Left lung (tissue), 10 donors: Measurements from ENCODE around the gene CIB1. TPM values are rescaled to one million over a fixed set of nuclear protein-coding genes. Genes with fewer than 3 reads are reported as not detected.

Source experiments
- ATAC-seq: fragments of 200-7000 bp; cut with Tn5 transposase; one replicate; pipeline ENCODE4 v1.9.1; 2020; ENCODE audit warnings: moderate library complexity
- DNase-seq, 4 donors: peaks; one replicate each; pipeline ENCODE4 v3.0.0-alpha.2; 2013 to 2020
- H3K27ac ChIP-seq, 2 donors: fragments of 200-600 bp; sonication (generic) in 1 of 2; one replicate each; pipeline versions ENCODE4 v1.5.0 to v1.8.0; 2020 to 2021
- H3K27me3 ChIP-seq, 2 donors: fragments of 200-600 bp; sonication (generic) in 1 of 2; one replicate each; pipeline versions ENCODE4 v1.5.0 to v1.8.0; 2020 to 2021
- H3K36me3 ChIP-seq, 2 donors: fragments of 200-600 bp; sonication (generic) in 1 of 2; one replicate each; pipeline versions ENCODE4 v1.5.0 to v1.8.0; 2020 to 2021
- H3K4me1 ChIP-seq, 2 donors: fragments of 200-600 bp; one replicate each; pipeline ENCODE4 v1.8.0; 2021
- H3K4me3 ChIP-seq, 2 donors: fragments of 200-600 bp; sonication (generic) in 1 of 2; one replicate each; pipeline versions ENCODE4 v1.5.0 to v1.8.0; 2020 to 2021; ENCODE audit warnings: mild to moderate bottlenecking in 1 of 2
- H3K9me3 ChIP-seq, 2 donors: fragments of 200-600 bp; sonication (generic) in 1 of 2; one replicate each; pipeline versions ENCODE4 v1.5.0 to v1.8.0; 2020 to 2021
- CTCF ChIP-seq, 2 donors: fragments of 200-600 bp; sonication (generic) in 1 of 2; IDR thresholded peaks; one replicate each; pipeline versions ENCODE4 v1.5.0 to v1.8.0; 2021; ENCODE audit warnings: antibody characterized with exemption in 2 of 2
- intact Hi-C, 2 donors: fragments of 100-400 bp; cut with DNase I; formaldehyde crosslinking; loops; one replicate each; pipeline versions ENCODE4 v1.11.2 to v1.14.2; 2022
- polyA plus RNA-seq, 6 donors: library from polyadenylated mRNA; unstranded; fragments of 120-200 nt; gene quantifications; one replicate each; pipeline ENCODE4 v1.2.1, GENCODE V29; 2013; ENCODE audit not compliant: insufficient read length in 6 of 6
- total RNA-seq, 2 donors: library from RNA; stranded (reverse); fragmentation: NEBNext Ultra II Directional; extraction: Animal tissue kit (Norgen Biotek cat#: 25700); gene quantifications; one replicate each; pipeline ENCODE4 v1.2.1, GENCODE V29; 2021
- donor health status: DM: no; HTN: yes; CAD: no.
- donor health status: DM: no; HTN: no; CAD: no.

The CIB1 gene
- total and polyA plus RNA-seq, 8 donors, result 43.4 to 84.6 (median 53.5) TPM

DNA sequence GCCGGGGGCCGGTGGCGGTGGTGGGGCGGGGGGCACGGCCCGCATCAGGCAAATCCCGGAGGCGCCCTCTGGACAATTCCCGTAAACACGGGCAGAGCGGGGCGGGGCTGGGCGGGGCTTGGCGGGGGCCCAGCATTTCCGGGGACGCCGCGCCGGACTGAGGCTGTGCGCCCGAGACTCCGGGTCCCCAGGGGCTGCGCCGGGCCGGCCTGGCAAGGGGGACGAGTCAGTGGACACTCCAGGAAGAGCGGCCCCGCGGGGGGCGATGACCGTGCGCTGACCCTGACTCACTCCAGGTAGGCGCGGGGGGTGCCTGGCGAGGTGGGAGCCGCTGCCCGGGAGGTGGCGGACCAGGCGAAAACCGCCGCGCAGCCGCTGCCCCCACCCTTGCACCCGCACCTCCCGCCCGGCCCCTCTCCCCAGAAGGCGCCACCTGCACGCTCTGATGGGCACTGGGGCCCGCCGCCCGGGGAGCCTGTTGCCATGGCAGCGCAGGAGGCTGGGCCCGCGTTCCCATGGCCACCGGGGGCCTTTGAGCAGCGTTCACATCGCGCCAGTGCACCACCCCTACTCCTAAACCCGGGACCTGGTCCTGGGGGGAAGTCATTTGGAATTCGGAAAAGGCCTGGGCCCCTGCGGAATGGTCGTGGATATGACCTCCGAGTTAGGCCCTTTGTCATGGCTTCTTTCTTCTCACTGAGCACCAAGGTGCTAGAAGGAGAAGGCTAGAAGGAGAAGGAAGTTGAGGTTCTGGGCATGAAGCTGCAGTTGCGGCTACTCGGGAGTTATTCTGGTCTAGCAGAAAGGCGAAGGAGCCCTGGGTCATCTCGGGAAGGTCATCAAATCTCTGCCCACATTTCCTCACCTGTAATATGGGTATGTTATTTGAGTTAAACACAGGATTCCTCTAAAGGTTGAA is 48.7 kb downstream of the CIB1 start:
- intact Hi-C loops, result no loop called here
- peaks cover 0 to 6% of the 10 kb centered on the region in 2 donors for H3K27me3 ChIP-seq
- ATAC-seq (peak; percentile 82), DNase-seq (peak in 2 of 4 donors; percentile 73 to 91)
- no peaks in the 10 kb centered on the region for H3K36me3 ChIP-seq
- no peaks in the 10 kb centered on the region for H3K9me3 ChIP-seq
- no peak for TF ChIP-seq CTCF (IDR thresholded peaks at IDR 0.05)
- H3K27ac ChIP-seq, result peak overlapping the region; percentile 90 to 93
- H3K4me3 ChIP-seq, result peak overlapping the region; percentile 74 to 89
- H3K4me1 ChIP-seq, result peaks cover 3 to 72% of the 10 kb centered on the region in 2 donors

- H3K27me3 ChIP-seq, result peaks cover 0 to 6% of the 10 kb centered on the region in 2 donors
- ATAC-seq, result peak; percentile 78
- no peaks in the 10 kb centered on the region for H3K9me3 ChIP-seq
- DNase-seq, result no peak
- peak overlapping the region; percentile 90 to 93 for H3K27ac ChIP-seq
- H3K4me1 ChIP-seq, result peaks cover 3 to 64% of the 10 kb centered on the region in 2 donors
- TF ChIP-seq CTCF (IDR thresholded peaks at IDR 0.05), result no peak
- H3K36me3 ChIP-seq, result no peaks in the 10 kb centered on the region
- H3K4me3 ChIP-seq, result peak overlapping the region; percentile 74 to 89
- intact Hi-C loops, result no loop called here
Measured at GRCh38 chr15:90184119-90184785, 49.5 kb downstream of the CIB1 start.

- intact Hi-C loops, result no loop called here
- Histone ChIP-seq H3K27ac (no peak overlapping the region), H3K9me3 (no peaks in the 10 kb centered on the region), H3K4me3 (no peak overlapping the region), H3K27me3 (peaks cover 0 to 6% of the 10 kb centered on the region in 2 donors), H3K4me1 (peaks cover 0 to 45% of the 10 kb centered on the region in 2 donors), H3K36me3 (no peaks in the 10 kb centered on the region)
- TF ChIP-seq CTCF (IDR thresholded peaks at IDR 0.05), result no peak
- DNase-seq (no peak), ATAC-seq (no peak)
Measured at GRCh38 chr15:90181776-90182175, 52.0 kb downstream of the CIB1 start.

Other genes with a start within 250 kb of the CIB1 start
- gene ZNF710, start 232.6 kb downstream of the CIB1 start, total RNA-seq, result 10 to 100 TPM; 46.2 to 53.7 TPM
- 10 to 100 TPM; 27.9 to 43.9 (median 33.6) TPM for gene ZNF710, start 232.6 kb downstream of the CIB1 start, polyA plus RNA-seq
- gene IDH2, start 131.5 kb downstream of the CIB1 start, total RNA-seq, result 10 to 100 TPM; 92.7 to 95.3 TPM
- gene IDH2, start 131.5 kb downstream of the CIB1 start, polyA plus RNA-seq, result 100 to 1,000 TPM; 114 to 137 (median 125) TPM
- gene SEMA4B, start 32.6 kb downstream of the CIB1 start, total RNA-seq, result 10 to 100 TPM; 41.3 to 66.7 TPM
- gene SEMA4B, start 32.6 kb downstream of the CIB1 start, polyA plus RNA-seq, result 10 to 100 TPM; 22.8 to 30.6 (median 25.2) TPM
- 1 to 10 TPM; 8.4 to 8.6 TPM for gene GDPGP1, start 268 bp upstream of the CIB1 start, total RNA-seq
- gene GDPGP1, start 268 bp upstream of the CIB1 start, polyA plus RNA-seq, result 1 to 10 TPM; 3.4 to 4.7 (median 3.9) TPM
- gene TTLL13, start 15.6 kb upstream of the CIB1 start, total RNA-seq, result under 1 TPM in 1 of 2 donors, not detected in 1; 0.26 TPM
- under 1 TPM in 5 of 6 donors, not detected in 1; 0.13 to 0.81 (median 0.35) TPM for gene TTLL13, start 15.6 kb upstream of the CIB1 start, polyA plus RNA-seq
- 10 to 100 TPM; 73.1 to 81.9 TPM for gene NGRN, start 31.7 kb upstream of the CIB1 start, total RNA-seq
- 100 to 1,000 TPM; 104 to 121 (median 114) TPM for gene NGRN, start 31.7 kb upstream of the CIB1 start, polyA plus RNA-seq
- 1 to 10 TPM; 3.6 to 5.4 TPM for gene ZNF774, start 118.3 kb upstream of the CIB1 start, total RNA-seq
- 1 to 10 TPM; 5.1 to 6.6 (median 6.1) TPM for gene ZNF774, start 118.3 kb upstream of the CIB1 start, polyA plus RNA-seq
- gene IQGAP1, start 154.3 kb upstream of the CIB1 start, total RNA-seq, result 100 to 1,000 TPM; 257 to 296 TPM
- 100 to 1,000 TPM; 178 to 244 (median 214) TPM for gene IQGAP1, start 154.3 kb upstream of the CIB1 start, polyA plus RNA-seq